Measurements from ENCODE around the gene GPR148.

The GPR148 gene

GRCh38 chr2:130767408-130767775 is 38.5 kb downstream of the GPR148 start:
- H3K9me3 ChIP-seq (ENCODE audit: control insufficient read depth in 2 of 2, low read length in 2 of 2), result no peaks in the 10 kb centered on the region
- H3K9ac ChIP-seq (ENCODE audit: low read depth in 1 of 2, low read length in 2 of 2), result no peak overlapping the region
- H3K27ac ChIP-seq (ENCODE audit: low read depth in 2 of 2, low read length in 2 of 2), result no peak overlapping the region
- no peak overlapping the region for H3K4me3 ChIP-seq (ENCODE audit: low read length in 2 of 2)
- no peaks in the 10 kb centered on the region for H3K36me3 ChIP-seq (ENCODE audit: control insufficient read depth in 2 of 2, insufficient read depth in 2 of 2, low read length in 2 of 2)
- no peaks in the 10 kb centered on the region for H3K4me1 ChIP-seq (ENCODE audit: control insufficient read depth in 2 of 2, insufficient read depth in 2 of 2, low read length in 2 of 2)
- H3K27me3 ChIP-seq (ENCODE audit: control insufficient read depth in 2 of 2, insufficient read depth in 2 of 2, low read length in 2 of 2), result no peaks in the 10 kb centered on the region

- Histone ChIP-seq H3K36me3 (ENCODE audit: control insufficient read depth in 2 of 2, insufficient read depth in 2 of 2, low read length in 2 of 2) (no peaks in the 10 kb centered on the region), H3K27me3 (ENCODE audit: control insufficient read depth in 2 of 2, insufficient read depth in 2 of 2, low read length in 2 of 2) (no peaks in the 10 kb centered on the region), H3K27ac (ENCODE audit: low read depth in 2 of 2, low read length in 2 of 2) (no peak overlapping the region), H3K4me3 (ENCODE audit: low read length in 2 of 2) (no peak overlapping the region), H3K9ac (ENCODE audit: low read depth in 1 of 2, low read length in 2 of 2) (no peak overlapping the region), H3K9me3 (ENCODE audit: control insufficient read depth in 2 of 2, low read length in 2 of 2) (no peaks in the 10 kb centered on the region), H3K4me1 (ENCODE audit: control insufficient read depth in 2 of 2, insufficient read depth in 2 of 2, low read length in 2 of 2) (no peaks in the 10 kb centered on the region)
Observed at GRCh38 chr2:130768191-130768855, 39.5 kb downstream of the GPR148 start.

- Histone ChIP-seq H3K9ac (ENCODE audit: low read depth in 1 of 2, low read length in 2 of 2) (no peak overlapping the region), H3K4me1 (ENCODE audit: control insufficient read depth in 2 of 2, insufficient read depth in 2 of 2, low read length in 2 of 2) (no peaks in the 10 kb centered on the region), H3K27me3 (ENCODE audit: control insufficient read depth in 2 of 2, insufficient read depth in 2 of 2, low read length in 2 of 2) (no peaks in the 10 kb centered on the region)
Observed at GRCh38 chr2:130769343-130769907, 40.6 kb downstream of the GPR148 start.

GRCh38 chr2:130776550-130776949 is 47.7 kb downstream of the GPR148 start:
- no peak overlapping the region for H3K4me3 ChIP-seq (ENCODE audit: low read length in 2 of 2)
- H3K27ac ChIP-seq (ENCODE audit: low read depth in 2 of 2, low read length in 2 of 2), result no peak overlapping the region
- H3K36me3 ChIP-seq (ENCODE audit: control insufficient read depth in 2 of 2, insufficient read depth in 2 of 2, low read length in 2 of 2), result no peaks in the 10 kb centered on the region
- no peaks in the 10 kb centered on the region for H3K27me3 ChIP-seq (ENCODE audit: control insufficient read depth in 2 of 2, insufficient read depth in 2 of 2, low read length in 2 of 2)
- H3K9me3 ChIP-seq (ENCODE audit: control insufficient read depth in 2 of 2, low read length in 2 of 2), result no peaks in the 10 kb centered on the region
- no peaks in the 10 kb centered on the region for H3K4me1 ChIP-seq (ENCODE audit: control insufficient read depth in 2 of 2, insufficient read depth in 2 of 2, low read length in 2 of 2)
- no peak overlapping the region for H3K9ac ChIP-seq (ENCODE audit: low read depth in 1 of 2, low read length in 2 of 2)

More at GRCh38 chr2:130769343-130769907, 40.6 kb downstream of the GPR148 start:
- Histone ChIP-seq H3K9me3 (ENCODE audit: control insufficient read depth in 2 of 2, low read length in 2 of 2) (no peaks in the 10 kb centered on the region), H3K27ac (ENCODE audit: low read depth in 2 of 2, low read length in 2 of 2) (no peak overlapping the region), H3K4me3 (ENCODE audit: low read length in 2 of 2) (no peak overlapping the region), H3K36me3 (ENCODE audit: control insufficient read depth in 2 of 2, insufficient read depth in 2 of 2, low read length in 2 of 2) (no peaks in the 10 kb centered on the region)

- Histone ChIP-seq H3K27me3 (ENCODE audit: control insufficient read depth in 2 of 2, insufficient read depth in 2 of 2, low read length in 2 of 2) (no peaks in the 10 kb centered on the region), H3K4me1 (ENCODE audit: control insufficient read depth in 2 of 2, insufficient read depth in 2 of 2, low read length in 2 of 2) (no peaks in the 10 kb centered on the region), H3K27ac (ENCODE audit: low read depth in 2 of 2, low read length in 2 of 2) (no peak overlapping the region), H3K9ac (ENCODE audit: low read depth in 1 of 2, low read length in 2 of 2) (no peak overlapping the region), H3K9me3 (ENCODE audit: control insufficient read depth in 2 of 2, low read length in 2 of 2) (no peaks in the 10 kb centered on the region), H3K36me3 (ENCODE audit: control insufficient read depth in 2 of 2, insufficient read depth in 2 of 2, low read length in 2 of 2) (no peaks in the 10 kb centered on the region), H3K4me3 (ENCODE audit: low read length in 2 of 2) (no peak overlapping the region)
Observed at GRCh38 chr2:130778781-130779180, 49.9 kb downstream of the GPR148 start.
